ENCODE measurements around the gene SLC50A1. TPM values are rescaled to one million over a fixed set of nuclear protein-coding genes. Genes with fewer than 3 reads are reported as not detected.

Gene SLC50A1
- total RNA-seq, 1 donor from 2014 or later, result 25.9 TPM

DNA sequence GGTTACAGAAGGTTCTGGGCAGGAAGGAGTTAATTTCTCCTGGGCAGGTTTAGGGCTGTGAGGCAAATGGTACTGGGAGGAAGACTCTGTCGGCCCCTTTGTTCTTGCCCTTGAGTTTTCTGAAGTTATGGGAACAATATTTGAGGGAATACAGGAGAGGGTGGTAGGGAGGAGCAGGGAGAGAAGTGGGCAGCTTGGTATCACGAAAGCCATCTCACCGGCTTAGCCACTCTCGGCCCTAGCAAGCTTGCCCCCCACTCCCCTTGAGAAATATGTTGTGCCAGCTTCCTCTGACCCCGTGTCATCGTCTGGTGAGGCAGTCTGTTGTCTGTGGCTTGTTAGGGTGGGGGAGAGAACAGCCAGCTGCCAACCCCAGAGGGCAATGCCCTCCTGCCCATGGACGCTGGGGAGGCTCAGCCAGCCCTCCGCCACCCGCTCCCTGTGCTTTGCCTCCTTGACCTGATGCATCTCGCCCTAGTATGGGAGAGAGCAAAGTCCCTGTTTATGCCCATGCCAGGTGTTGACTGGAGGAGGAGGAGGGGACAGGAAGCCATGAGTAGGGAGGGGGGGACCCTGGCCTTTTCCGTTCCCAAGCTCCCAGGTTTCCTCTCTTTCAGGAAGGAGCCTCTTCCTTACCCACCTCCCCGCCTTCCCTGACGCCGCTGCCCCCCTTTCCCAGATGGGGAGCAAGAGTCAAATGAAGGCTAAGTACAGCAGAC is 6.7 kb upstream of the SLC50A1 start:
- Mint-ChIP-seq H3K27ac (peak overlapping the region; percentile 100), H3K36me3 (peaks cover 18% of the 10 kb centered on the region), H3K4me3 (peak overlapping the region; percentile 84), H3K4me1 (peaks cover 70% of the 10 kb centered on the region), H3K27me3 (ENCODE audit: low read depth) (peaks cover 23% of the 10 kb centered on the region), H3K9me3 (no peaks in the 10 kb centered on the region)
- TF ChIP-seq, protein P1, sequence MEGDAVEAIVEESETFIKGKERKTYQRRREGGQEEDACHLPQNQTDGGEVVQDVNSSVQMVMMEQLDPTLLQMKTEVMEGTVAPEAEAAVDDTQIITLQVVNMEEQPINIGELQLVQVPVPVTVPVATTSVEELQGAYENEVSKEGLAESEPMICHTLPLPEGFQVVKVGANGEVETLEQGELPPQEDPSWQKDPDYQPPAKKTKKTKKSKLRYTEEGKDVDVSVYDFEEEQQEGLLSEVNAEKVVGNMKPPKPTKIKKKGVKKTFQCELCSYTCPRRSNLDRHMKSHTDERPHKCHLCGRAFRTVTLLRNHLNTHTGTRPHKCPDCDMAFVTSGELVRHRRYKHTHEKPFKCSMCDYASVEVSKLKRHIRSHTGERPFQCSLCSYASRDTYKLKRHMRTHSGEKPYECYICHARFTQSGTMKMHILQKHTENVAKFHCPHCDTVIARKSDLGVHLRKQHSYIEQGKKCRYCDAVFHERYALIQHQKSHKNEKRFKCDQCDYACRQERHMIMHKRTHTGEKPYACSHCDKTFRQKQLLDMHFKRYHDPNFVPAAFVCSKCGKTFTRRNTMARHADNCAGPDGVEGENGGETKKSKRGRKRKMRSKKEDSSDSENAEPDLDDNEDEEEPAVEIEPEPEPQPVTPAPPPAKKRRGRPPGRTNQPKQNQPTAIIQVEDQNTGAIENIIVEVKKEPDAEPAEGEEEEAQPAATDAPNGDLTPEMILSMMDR (IDR thresholded peaks at IDR 0.05; ENCODE audit: unreplicated experiment), result no peak
- peak in 1 of 2 experiments; percentile 45 for DNase-seq (ENCODE audit: low spot score in 2 of 2, unreplicated experiment in 2 of 2)

DNA sequence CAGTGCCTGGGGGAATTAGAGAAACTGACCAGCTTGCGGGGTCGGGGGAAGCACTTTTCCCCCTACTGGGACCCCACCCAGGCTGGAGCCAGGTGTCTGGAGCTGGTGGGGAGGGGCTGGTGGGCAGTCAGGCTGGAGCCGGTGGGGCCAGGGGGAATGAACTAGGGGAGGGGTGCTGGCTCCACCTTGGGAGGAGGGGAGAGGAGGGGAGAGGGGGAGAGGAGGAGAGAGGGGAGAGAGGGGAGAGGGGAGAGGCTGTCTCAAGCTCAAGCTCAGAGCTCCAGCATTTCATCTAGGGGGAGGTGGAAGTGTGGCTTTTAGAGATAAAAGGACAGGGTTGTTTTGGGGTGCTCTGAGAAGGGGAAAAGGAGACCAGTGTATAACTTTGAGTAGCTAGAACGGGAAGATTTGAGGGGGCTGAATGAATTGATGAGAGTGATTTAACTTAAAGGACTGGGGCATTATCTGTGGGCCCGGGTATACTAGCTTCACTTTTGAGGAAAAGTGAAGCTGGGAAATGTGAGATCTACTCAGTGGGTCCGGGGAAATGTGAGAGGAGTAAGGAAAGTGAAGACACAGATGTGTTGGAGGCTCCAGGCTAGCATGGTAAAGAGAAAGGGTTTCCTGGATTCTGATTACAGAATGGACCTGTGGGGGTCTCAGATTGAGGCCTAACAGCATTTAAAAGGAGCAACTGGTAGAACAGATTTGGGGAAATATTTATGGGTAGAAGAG is 5.2 kb upstream of the SLC50A1 start:
- Mint-ChIP-seq H3K27ac (peak overlapping the region; percentile 100), H3K36me3 (peaks cover 22% of the 10 kb centered on the region), H3K4me3 (peak overlapping the region; percentile 84), H3K27me3 (ENCODE audit: low read depth) (peaks cover 11% of the 10 kb centered on the region), H3K9me3 (no peaks in the 10 kb centered on the region), H3K4me1 (peaks cover 65% of the 10 kb centered on the region)
- TF ChIP-seq, protein P1 (IDR thresholded peaks at IDR 0.05; ENCODE audit: unreplicated experiment), result no peak
- no peak for DNase-seq (ENCODE audit: low spot score in 2 of 2, unreplicated experiment in 2 of 2)

DNA sequence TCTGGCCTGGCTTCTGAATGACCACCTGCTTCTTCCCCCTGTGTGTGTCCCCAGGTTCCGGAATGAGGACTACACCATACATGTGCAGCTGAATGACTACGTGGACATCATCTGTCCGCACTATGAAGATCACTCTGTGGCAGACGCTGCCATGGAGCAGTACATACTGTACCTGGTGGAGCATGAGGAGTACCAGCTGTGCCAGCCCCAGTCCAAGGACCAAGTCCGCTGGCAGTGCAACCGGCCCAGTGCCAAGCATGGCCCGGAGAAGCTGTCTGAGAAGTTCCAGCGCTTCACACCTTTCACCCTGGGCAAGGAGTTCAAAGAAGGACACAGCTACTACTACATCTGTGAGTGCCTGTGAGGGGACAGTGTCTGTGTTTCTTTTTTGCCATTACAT is 4.4 kb upstream of the SLC50A1 start:
- Mint-ChIP-seq H3K9me3 (no peaks in the 10 kb centered on the region), H3K4me1 (peaks cover 64% of the 10 kb centered on the region), H3K27me3 (ENCODE audit: low read depth) (peaks cover 8% of the 10 kb centered on the region), H3K27ac (peak overlapping the region; percentile 100), H3K4me3 (peak overlapping the region; percentile 84), H3K36me3 (peaks cover 22% of the 10 kb centered on the region)
- DNase-seq (ENCODE audit: low spot score in 2 of 2, unreplicated experiment in 2 of 2), result no peak
- TF ChIP-seq, protein P1 (IDR thresholded peaks at IDR 0.05; ENCODE audit: unreplicated experiment), result no peak

DNA sequence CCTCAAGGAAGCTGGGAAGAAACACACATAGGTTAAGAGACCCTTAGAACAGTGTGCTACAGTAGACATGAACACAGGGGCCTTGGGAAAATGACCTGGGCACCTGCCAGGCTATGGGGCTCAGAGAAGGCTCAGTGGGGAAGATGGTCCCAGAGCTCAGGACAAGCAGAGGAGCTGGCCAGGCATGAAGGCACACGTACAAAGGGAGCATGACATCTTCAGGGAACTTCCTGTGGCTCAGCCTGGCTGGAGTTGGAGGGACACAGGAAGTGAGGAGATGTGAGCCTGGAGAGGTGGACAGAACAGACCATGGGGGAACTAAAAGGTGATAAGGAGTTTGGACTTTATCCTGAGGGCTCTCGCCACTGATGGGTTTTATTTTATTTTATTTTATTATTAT is 3.8 kb upstream of the SLC50A1 start:
- no peak for DNase-seq (ENCODE audit: low spot score in 2 of 2, unreplicated experiment in 2 of 2)
- Mint-ChIP-seq H3K36me3 (peaks cover 22% of the 10 kb centered on the region), H3K4me1 (peaks cover 61% of the 10 kb centered on the region), H3K9me3 (no peaks in the 10 kb centered on the region), H3K4me3 (no peak overlapping the region), H3K27ac (peak overlapping the region; percentile 100), H3K27me3 (ENCODE audit: low read depth) (peaks cover 4% of the 10 kb centered on the region)
- TF ChIP-seq, protein P1 (IDR thresholded peaks at IDR 0.05; ENCODE audit: unreplicated experiment), result no peak

DNA sequence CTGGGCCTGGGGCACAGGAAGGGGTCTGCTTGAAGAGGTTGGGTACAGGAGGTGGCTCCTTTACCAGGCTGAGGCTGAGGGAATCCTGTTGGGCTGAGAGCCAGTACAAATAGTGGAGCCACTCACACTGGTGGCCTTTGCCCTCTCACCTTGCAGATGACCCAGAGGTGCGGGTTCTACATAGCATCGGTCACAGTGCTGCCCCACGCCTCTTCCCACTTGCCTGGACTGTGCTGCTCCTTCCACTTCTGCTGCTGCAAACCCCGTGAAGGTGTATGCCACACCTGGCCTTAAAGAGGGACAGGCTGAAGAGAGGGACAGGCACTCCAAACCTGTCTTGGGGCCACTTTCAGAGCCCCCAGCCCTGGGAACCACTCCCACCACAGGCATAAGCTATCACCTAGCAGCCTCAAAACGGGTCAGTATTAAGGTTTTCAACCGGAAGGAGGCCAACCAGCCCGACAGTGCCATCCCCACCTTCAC is 1.8 kb upstream of the SLC50A1 start:
- H3K27me3 Mint-ChIP-seq (ENCODE audit: low read depth), result no peaks in the 10 kb centered on the region
- H3K4me3 Mint-ChIP-seq, result no peak overlapping the region
- peaks cover 61% of the 10 kb centered on the region for H3K4me1 Mint-ChIP-seq

More for the DNA sequence above, 1.8 kb upstream of the SLC50A1 start:
- TF ChIP-seq, protein P1 (IDR thresholded peaks at IDR 0.05; ENCODE audit: unreplicated experiment), result no peak
- H3K36me3 Mint-ChIP-seq, result peaks cover 25% of the 10 kb centered on the region
- no peaks in the 10 kb centered on the region for H3K9me3 Mint-ChIP-seq
- no peak for DNase-seq (ENCODE audit: low spot score in 2 of 2, unreplicated experiment in 2 of 2)
- peak overlapping the region; percentile 99 for H3K27ac Mint-ChIP-seq
